Mesenchymal stem cell (in vitro differentiated cells and primary cell): Measurements from ENCODE around the gene PFDN1.

Experiments
- DNase-seq: peaks from one replicate; pipeline ENCODE4 v3.0.0-alpha.2; 2013
- H2AFZ ChIP-seq: one replicate; pipeline ENCODE4 v1.6.1; 2013; ENCODE audit warnings: low read depth, mild to moderate bottlenecking, control low read depth, inconsistent platforms, low read length, moderate library complexity
- H2AK5ac ChIP-seq: 2 replicates; pipeline ENCODE4 v1.6.1; 2013; ENCODE audit warnings: low read length, moderate library complexity, mild to moderate bottlenecking, inconsistent platforms; ENCODE audit not compliant: severe bottlenecking
- H2BK120ac ChIP-seq: one replicate; pipeline ENCODE4 v1.6.1; 2013; ENCODE audit warnings: low read depth, mild to moderate bottlenecking, inconsistent platforms, low read length, moderate library complexity
- H2BK12ac ChIP-seq, 2 experiments: one replicate each; pipeline ENCODE4 v1.6.1; 2013; ENCODE audit warnings: inconsistent platforms in 2 of 2, low read length in 2 of 2, mild to moderate bottlenecking in 2 of 2, moderate library complexity in 2 of 2, control low read depth in 1 of 2
- H2BK15ac ChIP-seq: one replicate; pipeline ENCODE4 v1.6.1; 2013; ENCODE audit warnings: mild to moderate bottlenecking, low read depth, inconsistent platforms; ENCODE audit not compliant: poor library complexity, severe bottlenecking
- H2BK5ac ChIP-seq: 2 replicates; pipeline ENCODE4 v1.6.1; 2013; ENCODE audit warnings: low read depth, mild to moderate bottlenecking, low read length, control low read depth, inconsistent platforms; ENCODE audit not compliant: poor library complexity, severe bottlenecking
- H3K14ac ChIP-seq, 2 experiments: one replicate each; pipeline ENCODE4 v1.6.1; 2013; ENCODE audit warnings: inconsistent platforms in 2 of 2, low read length in 2 of 2, control low read depth in 1 of 2, mild to moderate bottlenecking in 1 of 2, moderate library complexity in 1 of 2
- H3K18ac ChIP-seq, 2 experiments: one replicate each; pipeline ENCODE4 v1.6.1; 2013; ENCODE audit warnings: inconsistent platforms in 2 of 2, low read length in 2 of 2, control low read depth in 1 of 2, low read depth in 1 of 2, mild to moderate bottlenecking in 1 of 2
- H3K23ac ChIP-seq, 2 experiments: one replicate each; pipeline ENCODE4 v1.6.1; 2013; ENCODE audit warnings: inconsistent platforms in 2 of 2, low read length in 2 of 2, mild to moderate bottlenecking in 2 of 2, moderate library complexity in 2 of 2, control low read depth in 1 of 2
- H3K27ac ChIP-seq: 2 replicates; pipeline ENCODE4 v1.5.1; 2013; ENCODE audit warnings: mild to moderate bottlenecking, moderate library complexity, low read length, control low read depth, inconsistent platforms; ENCODE audit not compliant: poor library complexity, severe bottlenecking
- H3K27me3 ChIP-seq, 2 experiments: 2 replicates each; pipeline versions ENCODE4 v1.6.1 to v1.7.0; 2013; ENCODE audit warnings: low read length in 2 of 2, mild to moderate bottlenecking in 2 of 2, moderate library complexity in 2 of 2, control low read depth in 1 of 2, inconsistent platforms in 1 of 2; ENCODE audit not compliant: control insufficient read depth in 1 of 2, insufficient read depth in 1 of 2
- H3K36me3 ChIP-seq, 2 experiments: 2 replicates each; pipeline versions ENCODE4 v1.6.1 to v1.7.0; 2013; ENCODE audit warnings: low read length in 2 of 2, control low read depth in 1 of 2, inconsistent platforms in 1 of 2, low read depth in 1 of 2, mild to moderate bottlenecking in 1 of 2; ENCODE audit not compliant: insufficient read depth in 2 of 2, control insufficient read depth in 1 of 2
- H3K4ac ChIP-seq, 2 experiments: one replicate each; pipeline ENCODE4 v1.6.1; 2013; ENCODE audit warnings: inconsistent platforms in 2 of 2, low read length in 2 of 2, mild to moderate bottlenecking in 2 of 2, moderate library complexity in 2 of 2, control low read depth in 1 of 2, low read depth in 1 of 2
- H3K4me1 ChIP-seq: 2 replicates; pipeline ENCODE4 v1.6.1; 2013; ENCODE audit warnings: low read depth, low read length, control low read depth; ENCODE audit not compliant: control insufficient read depth, insufficient read depth
- H3K4me2 ChIP-seq: 2 replicates; pipeline ENCODE4 v1.6.1; 2013; ENCODE audit warnings: low read length, mild to moderate bottlenecking, inconsistent platforms; ENCODE audit not compliant: poor library complexity, severe bottlenecking
- H3K4me3 ChIP-seq, 2 experiments: 2 replicates each; pipeline versions ENCODE4 v1.5.1 to v1.7.0; 2013; ENCODE audit warnings: low read length in 2 of 2, mild to moderate bottlenecking in 2 of 2, control low read depth in 1 of 2, low read depth in 1 of 2; ENCODE audit not compliant: insufficient read depth in 1 of 2
- H3K79me1 ChIP-seq: replicated peaks from 2 replicates; pipeline ENCODE4 v1.6.1; 2013; ENCODE audit warnings: mild to moderate bottlenecking, control low read depth, low read length, inconsistent platforms; ENCODE audit not compliant: poor library complexity, severe bottlenecking
- H3K9ac ChIP-seq: 2 replicates; pipeline ENCODE4 v1.7.0; 2013; ENCODE audit warnings: mild to moderate bottlenecking, low read length, moderate library complexity
- H3K9me3 ChIP-seq: 2 replicates; pipeline ENCODE4 v1.7.0; 2013; ENCODE audit warnings: mild to moderate bottlenecking, low read length; ENCODE audit not compliant: control insufficient read depth
- H4K8ac ChIP-seq: one replicate; pipeline ENCODE4 v1.6.1; 2013; ENCODE audit warnings: inconsistent platforms, mild to moderate bottlenecking, low read length, moderate library complexity
- H4K91ac ChIP-seq: one replicate; pipeline ENCODE4 v1.6.1; 2013; ENCODE audit warnings: mild to moderate bottlenecking, low read length, inconsistent platforms
- WGBS: methylation state at CpG from one replicate; pipeline ENCODE4 v1.1.7; 2013; ENCODE audit warnings: mixed read lengths; 5-methylcytosine and 5-hydroxymethylcytosine counted together

PFDN1 gene

DNA sequence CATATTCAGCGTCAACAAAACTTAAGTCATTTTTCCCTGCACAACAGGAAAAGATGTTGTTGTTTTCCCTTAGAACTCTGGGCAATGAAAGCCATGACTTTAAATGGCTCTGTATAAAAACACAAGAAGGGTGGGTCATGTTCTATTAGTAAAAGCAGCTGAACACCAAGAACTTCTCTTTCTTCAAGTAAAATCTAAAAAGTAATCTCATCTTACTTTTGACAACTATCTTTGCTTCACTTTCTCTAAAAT is 9.1 kb downstream of the PFDN1 start:
- no peaks in the 10 kb centered on the region for H3K9me3 ChIP-seq
- H3K27ac ChIP-seq, result no peak overlapping the region
- DNase-seq, result no peak
- H2AK5ac ChIP-seq, result no peak overlapping the region
- WGBS, result no CpG with 5 or more reads among the region's 1 CpG
- no peak overlapping the region for H4K91ac ChIP-seq
- no peak overlapping the region for H3K4me3 ChIP-seq
- peaks cover 0 to under 1% of the 10 kb centered on the region in 2 experiments for H3K36me3 ChIP-seq
- H3K4ac ChIP-seq, result no peak overlapping the region
- H4K8ac ChIP-seq, result no peak overlapping the region
- H2BK15ac ChIP-seq, result no peak overlapping the region
- no peak overlapping the region for H2BK120ac ChIP-seq
- peaks cover 6% of the 10 kb centered on the region for H3K79me1 ChIP-seq
- H3K23ac ChIP-seq, result no peak overlapping the region
- H2BK5ac ChIP-seq, result no peak overlapping the region
- no peak overlapping the region for H3K14ac ChIP-seq
- H3K18ac ChIP-seq, result no peak overlapping the region
- no peak overlapping the region for H2BK12ac ChIP-seq
- H3K4me2 ChIP-seq, result no peak overlapping the region
- H2AFZ ChIP-seq, result no peak overlapping the region
- no peaks in the 10 kb centered on the region for H3K27me3 ChIP-seq
- peaks cover 2% of the 10 kb centered on the region for H3K4me1 ChIP-seq
- no peak overlapping the region for H3K9ac ChIP-seq

DNA sequence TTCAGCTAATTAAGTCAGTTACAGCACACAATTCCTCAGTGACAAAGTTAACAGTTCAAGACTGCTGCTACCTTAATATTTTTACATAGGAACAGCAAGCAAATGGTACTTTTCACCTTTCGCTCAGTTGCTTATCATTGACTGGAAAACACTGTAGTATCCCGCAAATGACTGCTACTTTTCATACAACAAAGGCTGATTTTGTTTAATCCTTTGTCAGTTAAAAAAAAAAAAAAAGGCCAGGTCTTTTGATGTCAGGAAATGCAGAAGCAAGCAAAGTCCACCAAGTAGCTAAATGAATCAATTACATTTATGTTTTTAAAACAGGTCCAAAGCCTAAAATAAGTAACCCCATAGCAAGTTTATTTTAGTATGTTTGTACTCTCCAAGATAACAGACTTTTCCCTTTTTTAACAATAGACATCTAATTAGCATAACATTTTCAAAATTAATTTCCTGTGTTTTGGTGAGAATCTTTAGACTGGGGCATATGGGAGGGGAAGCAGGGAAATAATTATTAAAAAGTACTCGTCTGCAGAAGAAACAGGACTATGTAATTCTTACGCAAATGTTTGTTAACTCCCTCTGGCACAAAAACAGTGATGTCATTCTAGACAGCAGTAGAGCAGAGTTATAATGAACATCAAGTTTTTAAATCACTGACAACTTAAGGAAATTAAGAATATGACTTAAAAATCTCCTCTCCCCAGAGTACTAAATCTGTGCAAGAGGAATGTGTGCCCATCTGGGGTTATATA is 9.6 kb downstream of the PFDN1 start:
- Histone ChIP-seq H3K27ac (no peak overlapping the region), H4K8ac (no peak overlapping the region), H3K27me3 (no peaks in the 10 kb centered on the region), H3K9ac (peak overlapping the region; percentile 19), H3K18ac (no peak overlapping the region), H3K36me3 (no peaks in the 10 kb centered on the region), H3K14ac (no peak overlapping the region), H3K4me2 (no peak overlapping the region), H4K91ac (no peak overlapping the region), H3K4me1 (no peaks in the 10 kb centered on the region), H3K4me3 (no peak overlapping the region), H2BK5ac (no peak overlapping the region), H2AK5ac (no peak overlapping the region), H2BK12ac (no peak overlapping the region), H2BK15ac (no peak overlapping the region), H3K23ac (no peak overlapping the region), H3K9me3 (no peaks in the 10 kb centered on the region), H3K79me1 (peaks cover 6% of the 10 kb centered on the region), H2AFZ (no peak overlapping the region), H2BK120ac (no peak overlapping the region), H3K4ac (no peak overlapping the region)
- 92% methylated on average over 2 of the region's 4 CpGs for WGBS
- DNase-seq, result peak; percentile 59

- H2BK15ac ChIP-seq, result no peak overlapping the region
- no peak overlapping the region for H4K91ac ChIP-seq
- no peaks in the 10 kb centered on the region for H3K36me3 ChIP-seq
- no peak overlapping the region for H4K8ac ChIP-seq
- H3K4me1 ChIP-seq, result no peaks in the 10 kb centered on the region
- H2AK5ac ChIP-seq, result no peak overlapping the region
- peak overlapping the region; percentile 32 for H3K27ac ChIP-seq
- H3K14ac ChIP-seq, result no peak overlapping the region
- H3K23ac ChIP-seq, result no peak overlapping the region
- no peak overlapping the region for H2AFZ ChIP-seq
- H3K9me3 ChIP-seq, result no peaks in the 10 kb centered on the region
- H3K9ac ChIP-seq, result no peak overlapping the region
- no peak overlapping the region for H3K4me3 ChIP-seq
- peaks cover 6% of the 10 kb centered on the region for H3K79me1 ChIP-seq
- H2BK12ac ChIP-seq, result no peak overlapping the region
- no peak overlapping the region for H3K18ac ChIP-seq
- DNase-seq, result no peak
- no peak overlapping the region for H3K4me2 ChIP-seq
- H3K4ac ChIP-seq, result no peak overlapping the region
- H2BK5ac ChIP-seq, result no peak overlapping the region
- H2BK120ac ChIP-seq, result no peak overlapping the region
- H3K27me3 ChIP-seq, result no peaks in the 10 kb centered on the region
- no CpG with 5 or more reads among the region's 1 CpG for WGBS
Observed at GRCh38 chr5:140292212-140293036, 10.5 kb downstream of the PFDN1 start.

DNA sequence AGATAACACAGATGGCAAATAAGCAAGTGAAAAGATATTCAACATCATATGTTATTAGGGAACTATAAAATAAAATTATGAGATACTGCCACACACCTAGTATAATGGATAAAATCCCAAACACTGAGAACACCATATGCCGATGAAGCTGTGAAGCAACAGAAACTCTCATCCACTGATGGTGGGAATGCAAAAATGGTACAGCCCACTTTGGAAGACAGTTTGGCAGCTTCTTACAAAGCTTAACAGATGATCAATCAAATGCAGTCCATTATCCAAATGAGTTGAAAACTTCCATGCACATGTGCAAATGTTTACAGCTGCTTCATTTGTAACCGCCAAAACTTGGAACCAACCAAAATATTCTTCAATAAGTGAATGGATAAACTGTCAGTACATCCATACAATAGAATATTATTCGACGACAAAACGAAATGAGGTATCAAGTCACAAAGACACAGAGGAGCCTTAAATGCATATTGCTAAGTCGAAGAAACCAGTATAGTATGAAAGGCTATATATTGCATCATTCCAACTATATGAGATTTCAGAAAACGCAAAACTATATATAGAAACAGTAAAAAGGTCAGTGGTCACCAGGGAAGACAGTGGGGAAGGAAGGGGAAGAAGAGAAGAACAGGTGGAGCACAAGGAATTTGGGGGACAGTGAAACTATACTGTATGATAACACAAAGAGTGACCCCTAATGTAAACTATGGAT is 14.9 kb downstream of the PFDN1 start:
- H3K36me3 ChIP-seq, result no peaks in the 10 kb centered on the region
- H2BK5ac ChIP-seq, result no peak overlapping the region
- H3K4me2 ChIP-seq, result no peak overlapping the region
- H3K27me3 ChIP-seq, result no peaks in the 10 kb centered on the region
- no peak overlapping the region for H4K91ac ChIP-seq
- H2AFZ ChIP-seq, result no peak overlapping the region
- no peak overlapping the region for H3K9ac ChIP-seq
- DNase-seq, result no peak
- H3K23ac ChIP-seq, result no peak overlapping the region
- no peak overlapping the region for H2BK120ac ChIP-seq
- H3K14ac ChIP-seq, result no peak overlapping the region
- no peak overlapping the region for H4K8ac ChIP-seq
- no peak overlapping the region for H3K4me3 ChIP-seq
- H2BK12ac ChIP-seq, result no peak overlapping the region
- H3K9me3 ChIP-seq, result no peaks in the 10 kb centered on the region
- no peak overlapping the region for H3K18ac ChIP-seq
- no peaks in the 10 kb centered on the region for H3K4me1 ChIP-seq
- H3K79me1 ChIP-seq, result peaks cover 8% of the 10 kb centered on the region
- no peak overlapping the region for H3K4ac ChIP-seq
- no peak overlapping the region for H3K27ac ChIP-seq
- 98% methylated on average over 3 of the region's 7 CpGs for whole genome bisulfite sequencing
- H2AK5ac ChIP-seq, result no peak overlapping the region
- no peak overlapping the region for H2BK15ac ChIP-seq
